CD4-positive, alpha-beta T cell (primary cell): ENCODE measurements around the gene CYB5B. TPM values are rescaled to one million over a fixed set of nuclear protein-coding genes. Genes with fewer than 3 reads are reported as not detected.

Experiments
- ATAC-seq: fragments of 200-7000 bp; cut with Tn5 transposase; one replicate; pipeline ENCODE4 v1.10.0; 2022; ENCODE audit warnings: mild to moderate bottlenecking; ENCODE audit not compliant: poor library complexity
- CTCF ChIA-PET: fragments of 350-600 bp; sonication (Branson Sonifier 250); formaldehyde crosslinking; loops from one replicate; lab custom pipeline; 2021; ENCODE audit warnings: antibody characterized with exemption, inconsistent platforms; lab: Charles Lee
- POLR2A ChIA-PET: fragments of 350-600 bp; sonication (Branson Sonifier 250); formaldehyde crosslinking; loops from one replicate; lab custom pipeline; 2021; ENCODE audit warnings: antibody characterized with exemption, inconsistent platforms; lab: Charles Lee
- DNase-seq, 14 experiments: peaks; one replicate each; pipeline ENCODE4 v3.0.0-alpha.2; 2013 to 2020; ENCODE audit warnings: mixed read lengths in 2 of 14
- H3K27ac ChIP-seq, 2 donors: one replicate each; pipeline versions ENCODE4 v1.5.1 to v1.7.0; 2013; ENCODE audit warnings: low read length in 2 of 2, low read depth in 1 of 2, mild to moderate bottlenecking in 1 of 2
- H3K27me3 ChIP-seq, 2 experiments: 1 replicate in 1 of 2; 2 replicates in 1 of 2; pipeline versions ENCODE4 v1.6.1 to v1.7.0; 2013; ENCODE audit warnings: low read length in 2 of 2, control low read depth in 1 of 2, mild to moderate bottlenecking in 1 of 2, moderate library complexity in 1 of 2; ENCODE audit not compliant: insufficient read depth in 2 of 2, control insufficient read depth in 1 of 2
- H3K36me3 ChIP-seq: one replicate; pipeline ENCODE4 v1.6.1; 2013; ENCODE audit warnings: low read length, control low read depth; ENCODE audit not compliant: insufficient read depth
- H3K4me1 ChIP-seq: one replicate; pipeline ENCODE4 v1.6.1; 2013; ENCODE audit warnings: low read length, control low read depth; ENCODE audit not compliant: insufficient read depth
- H3K4me3 ChIP-seq: one replicate; pipeline ENCODE4 v1.5.1; 2013; ENCODE audit warnings: mild to moderate bottlenecking, low read length, moderate library complexity
- H3K9me3 ChIP-seq, 2 experiments: 1 replicate in 1 of 2; 2 replicates in 1 of 2; pipeline versions ENCODE4 v1.6.1 to v1.7.0; 2013; ENCODE audit warnings: low read length in 2 of 2, mild to moderate bottlenecking in 2 of 2, control low read depth in 1 of 2, moderate library complexity in 1 of 2; ENCODE audit not compliant: control insufficient read depth in 1 of 2, insufficient read depth in 1 of 2
- H3K27ac Mint-ChIP-seq: one replicate; pipeline ENCODE4 v1.8.0; 2020; ENCODE audit warnings: mixed read lengths
- H3K27me3 Mint-ChIP-seq: one replicate; pipeline ENCODE4 v1.8.0; 2021; ENCODE audit warnings: mixed read lengths
- H3K36me3 Mint-ChIP-seq: one replicate; pipeline ENCODE4 v1.8.0; 2021; ENCODE audit warnings: low read depth, mixed read lengths
- H3K4me1 Mint-ChIP-seq: one replicate; pipeline ENCODE4 v1.8.0; 2021; ENCODE audit warnings: low read depth, mixed read lengths
- H3K4me3 Mint-ChIP-seq: one replicate; pipeline ENCODE4 v1.8.0; 2020; ENCODE audit warnings: mild to moderate bottlenecking, mixed read lengths
- H3K9me3 Mint-ChIP-seq: one replicate; pipeline ENCODE4 v1.8.0; 2020; ENCODE audit warnings: mixed read lengths
- intact Hi-C, 2 experiments: fragments of 100-400 bp; cut with DNase I in 1 of 2; cut with micrococcal nuclease in 1 of 2; formaldehyde crosslinking; loops; one replicate each; pipeline versions ENCODE4 v1.15.1 to v1.9.0; 2023 to 2025; cut with DNase I, micrococcal nuclease
- total RNA-seq, 174 experiments: library from RNA in 2 of 174; stranded (reverse) in 2 of 174; gene quantifications; one replicate each; pipeline ENCODE4 v1.2.3 and lab custom pipeline; 2021 to 2026
- TF ChIP-seq, protein P1 (sequence below): fragments of 200-600 bp; IDR thresholded peaks from one replicate; pipeline ENCODE4 v1.8.0; 2022; ENCODE audit warnings: antibody characterized with exemption, mild to moderate bottlenecking

Gene CYB5B
- total RNA-seq, 2 experiments from 2014 or later, result 16.0 to 18.3 TPM

DNA sequence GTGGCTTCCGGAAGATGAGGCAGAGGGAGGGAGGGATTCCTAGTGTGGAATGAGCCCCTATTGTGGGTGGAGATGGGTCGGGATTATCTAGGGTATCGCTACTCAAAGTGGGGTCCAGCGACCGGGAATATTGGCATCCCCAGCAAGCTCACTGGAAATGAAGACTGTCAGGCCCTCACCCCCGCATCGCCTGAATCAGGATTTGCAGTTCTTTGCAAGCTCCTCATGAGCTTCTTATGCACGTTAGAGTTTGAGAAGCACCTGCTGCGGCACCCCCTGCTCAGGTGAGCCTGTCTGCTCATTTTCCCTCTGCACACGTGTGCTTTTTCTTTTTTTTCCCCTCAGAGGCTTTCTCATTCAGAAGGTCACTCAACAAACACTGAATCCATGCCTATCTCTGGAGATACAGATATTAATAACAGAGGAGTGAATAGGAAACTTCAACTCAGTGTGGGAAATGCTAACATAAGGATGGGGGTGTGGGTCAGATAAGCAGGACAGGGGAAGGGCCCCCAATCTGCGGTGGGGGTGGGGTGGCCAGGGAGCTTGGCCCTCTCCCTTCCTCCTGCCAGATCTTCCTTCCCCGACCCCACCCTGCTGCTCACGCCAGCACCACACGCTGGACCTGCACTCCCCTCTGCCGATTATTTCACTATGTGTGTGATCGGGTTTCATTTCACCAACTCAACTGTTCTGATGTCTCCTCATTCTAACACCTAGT lies 73.6 kb downstream of the CYB5B start:
- Mint-ChIP-seq H3K27me3 (no peaks in the 10 kb centered on the region), H3K4me1 (no peaks in the 10 kb centered on the region), H3K27ac (no peak overlapping the region), H3K9me3 (no peaks in the 10 kb centered on the region), H3K4me3 (no peak overlapping the region), H3K36me3 (no peaks in the 10 kb centered on the region)
- no peak for DNase-seq
- ATAC-seq, result no peak
- Histone ChIP-seq H3K4me3 (no peak overlapping the region), H3K27ac (no peak overlapping the region), H3K4me1 (no peaks in the 10 kb centered on the region), H3K9me3 (no peaks in the 10 kb centered on the region), H3K36me3 (no peaks in the 10 kb centered on the region), H3K27me3 (no peaks in the 10 kb centered on the region)
- CTCF ChIA-PET, result no interaction called here
- intact Hi-C loops, result no loop called here
- TF ChIP-seq, protein P1, sequence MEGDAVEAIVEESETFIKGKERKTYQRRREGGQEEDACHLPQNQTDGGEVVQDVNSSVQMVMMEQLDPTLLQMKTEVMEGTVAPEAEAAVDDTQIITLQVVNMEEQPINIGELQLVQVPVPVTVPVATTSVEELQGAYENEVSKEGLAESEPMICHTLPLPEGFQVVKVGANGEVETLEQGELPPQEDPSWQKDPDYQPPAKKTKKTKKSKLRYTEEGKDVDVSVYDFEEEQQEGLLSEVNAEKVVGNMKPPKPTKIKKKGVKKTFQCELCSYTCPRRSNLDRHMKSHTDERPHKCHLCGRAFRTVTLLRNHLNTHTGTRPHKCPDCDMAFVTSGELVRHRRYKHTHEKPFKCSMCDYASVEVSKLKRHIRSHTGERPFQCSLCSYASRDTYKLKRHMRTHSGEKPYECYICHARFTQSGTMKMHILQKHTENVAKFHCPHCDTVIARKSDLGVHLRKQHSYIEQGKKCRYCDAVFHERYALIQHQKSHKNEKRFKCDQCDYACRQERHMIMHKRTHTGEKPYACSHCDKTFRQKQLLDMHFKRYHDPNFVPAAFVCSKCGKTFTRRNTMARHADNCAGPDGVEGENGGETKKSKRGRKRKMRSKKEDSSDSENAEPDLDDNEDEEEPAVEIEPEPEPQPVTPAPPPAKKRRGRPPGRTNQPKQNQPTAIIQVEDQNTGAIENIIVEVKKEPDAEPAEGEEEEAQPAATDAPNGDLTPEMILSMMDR, result no peak
- POLR2A ChIA-PET, result interaction anchor here (0.6 to 0.7 kb wide), 2 partner anchors 69 to 91 kb away, joined by 3 read pairs; no protein-coding TSS in a partner anchor

DNA sequence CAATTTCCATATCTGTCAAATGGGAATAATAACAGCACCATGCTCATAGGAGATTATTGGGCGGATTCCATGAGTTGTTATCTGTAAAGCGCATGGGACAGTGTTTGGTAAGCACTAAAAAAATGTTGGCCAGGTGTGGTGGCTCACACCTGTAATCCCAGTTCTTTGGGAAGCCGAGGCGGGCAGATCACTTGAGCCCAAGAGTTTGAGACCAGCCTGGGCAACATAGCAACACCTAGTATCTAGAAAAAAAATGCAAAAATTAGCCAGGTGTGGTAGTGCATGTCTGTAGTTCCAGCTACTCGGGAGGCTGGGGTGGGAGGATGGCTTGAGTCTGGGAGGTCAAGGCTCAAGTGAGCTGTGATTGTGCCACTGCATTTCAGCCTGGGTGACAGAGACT lies 74.5 kb downstream of the CYB5B start:
- Mint-ChIP-seq H3K36me3 (no peaks in the 10 kb centered on the region), H3K27ac (no peak overlapping the region), H3K4me3 (no peak overlapping the region), H3K4me1 (no peaks in the 10 kb centered on the region), H3K9me3 (no peaks in the 10 kb centered on the region), H3K27me3 (no peaks in the 10 kb centered on the region)
- ATAC-seq (no peak), DNase-seq (no peak)
- Histone ChIP-seq H3K27me3 (no peaks in the 10 kb centered on the region), H3K4me3 (no peak overlapping the region), H3K9me3 (no peaks in the 10 kb centered on the region), H3K27ac (no peak overlapping the region), H3K4me1 (no peaks in the 10 kb centered on the region), H3K36me3 (no peaks in the 10 kb centered on the region)
- intact Hi-C loops, result no loop called here
- ChIA-PET CTCF (no interaction called here), POLR2A (no interaction called here)
- TF ChIP-seq, protein P1, result no peak

DNA sequence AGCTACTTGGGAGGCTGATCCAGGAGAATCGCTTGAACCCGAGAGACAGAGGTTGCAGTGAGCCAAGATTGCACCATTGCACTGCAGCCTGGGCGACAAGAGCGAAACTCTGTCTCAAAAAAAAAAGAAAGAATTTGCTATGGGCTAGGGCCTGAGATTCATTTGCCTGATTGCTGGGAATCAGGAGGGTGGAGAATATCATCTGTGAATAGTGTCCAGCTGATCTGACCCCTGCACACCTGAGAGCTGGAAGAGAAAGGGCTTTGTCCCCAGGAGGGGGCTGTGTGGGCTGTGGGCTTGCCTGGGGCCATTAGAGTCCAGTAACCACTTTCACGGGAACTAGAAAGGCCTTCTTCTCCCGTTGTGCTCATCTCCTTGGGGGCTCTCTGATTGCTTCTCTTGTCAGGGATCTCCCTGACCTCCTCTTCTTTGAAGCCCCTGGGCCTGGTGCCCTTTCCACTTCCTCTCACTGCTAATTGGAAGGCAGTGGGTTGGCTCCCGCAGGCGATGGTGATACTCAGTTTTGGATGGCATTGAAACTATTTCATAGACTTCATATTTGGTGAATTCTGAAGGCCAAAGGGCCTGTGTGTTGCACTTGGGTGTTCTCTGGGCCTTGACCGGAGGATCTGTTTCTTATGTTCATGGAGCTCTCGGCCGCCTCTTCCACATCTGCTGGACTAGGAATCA lies 75.3 kb downstream of the CYB5B start:
- CTCF ChIA-PET, result no interaction called here

More for the DNA sequence above, 75.3 kb downstream of the CYB5B start:
- TF ChIP-seq, protein P1, result no peak
- Mint-ChIP-seq H3K27me3 (no peaks in the 10 kb centered on the region), H3K27ac (no peak overlapping the region), H3K9me3 (no peaks in the 10 kb centered on the region), H3K4me3 (no peak overlapping the region), H3K4me1 (no peaks in the 10 kb centered on the region), H3K36me3 (no peaks in the 10 kb centered on the region)
- H3K27me3 ChIP-seq, result no peaks in the 10 kb centered on the region
- intact Hi-C loops, result no loop called here
- no peak overlapping the region for H3K27ac ChIP-seq
- H3K4me3 ChIP-seq, result no peak overlapping the region
- ATAC-seq, result no peak
- POLR2A ChIA-PET, result no interaction called here
- no peaks in the 10 kb centered on the region for H3K4me1 ChIP-seq
- H3K36me3 ChIP-seq, result no peaks in the 10 kb centered on the region
- no peak for DNase-seq
- no peaks in the 10 kb centered on the region for H3K9me3 ChIP-seq
